K562 (cell line): Measurements from ENCODE around the gene HCST. TPM values are rescaled to one million over a fixed set of nuclear protein-coding genes. Genes with fewer than 3 reads are reported as not detected.
A peak's percentile ranks its signal among the peaks of the same experiment; 100 is the strongest.

Source experiments
- ATAC-seq: fragments of 200-7000 bp; cut with Tn5 transposase; 3 replicates; pipeline ENCODE4 v1.9.1; 2020; ENCODE audit warnings: moderate library complexity
- BruUV-seq: library from RNA; stranded (reverse); fragments of 400-500 nt; replicated peaks from 2 replicates; lab custom pipeline; 2021; lab: Mats Ljungman, UMichigan
- CTCF ChIA-PET: fragments of 300-600 bp; formaldehyde crosslinking; extraction: SDS; loops from one replicate; lab custom pipeline; 2021; ENCODE audit warnings: low intra/inter-chr PET ratio; lab: Yijun Ruan, JAX
- POLR2A ChIA-PET: fragments of 300-600, 350-650 bp; sonication (Branson Sonifier 250); formaldehyde crosslinking; extraction: SDS; loops from one replicate; lab custom pipeline; 2021; ENCODE audit warnings: antibody characterized with exemption, inconsistent platforms; lab: Yijun Ruan, JAX
- DNase-seq, 4 experiments: peaks; one replicate each; pipeline versions ENCODE4 v3.0.0 to v3.0.0-alpha.2; 2011 to 2018; ENCODE audit warnings: low spot score in 3 of 4, mixed read lengths in 3 of 4; ENCODE audit errors: extremely low read depth in 1 of 4
- FAIRE-seq: peaks from 2 replicates; lab custom pipeline; 2011; peaks lifted over from hg19 to GRCh38; lab: Jason Lieb, UNC
- H2AFZ ChIP-seq: 2 replicates; pipeline ENCODE4 v1.6.0; 2011; ENCODE audit warnings: low read depth, low read length, control low read depth, inconsistent platforms
- H3K27ac ChIP-seq: fragments of 200-600 bp; 3 replicates; pipeline ENCODE4 v1.8.0; 2011; ENCODE audit warnings: low read depth, mild to moderate bottlenecking, control low read depth, inconsistent platforms, low read length, moderate library complexity, mixed read lengths; ENCODE audit errors: extremely low read depth
- H3K27me3 ChIP-seq, 2 experiments: fragments of 300-600 bp in 1 of 2; 2 replicates in 1 of 2; 3 replicates in 1 of 2; pipeline versions ENCODE4 v1.6.0 to v1.8.0; 2011; ENCODE audit warnings: inconsistent platforms in 2 of 2, low read length in 2 of 2, mild to moderate bottlenecking in 1 of 2, mixed read lengths in 1 of 2, moderate library complexity in 1 of 2; ENCODE audit not compliant: control insufficient read depth in 2 of 2, insufficient read depth in 2 of 2
- H3K36me3 ChIP-seq: fragments of 300-600 bp; 3 replicates; pipeline ENCODE4 v1.8.0; 2011; ENCODE audit warnings: mild to moderate bottlenecking, low read length, inconsistent platforms; ENCODE audit not compliant: control insufficient read depth, insufficient read depth
- H3K4me1 ChIP-seq, 2 experiments: fragments of 200-600 bp in 1 of 2; replicated peaks in 1 of 2; 2 replicates in 1 of 2; 3 replicates in 1 of 2; pipeline versions ENCODE4 v1.5.1 to v1.8.0; 2011; ENCODE audit warnings: inconsistent platforms in 2 of 2, low read length in 2 of 2, mild to moderate bottlenecking in 1 of 2, mixed read lengths in 1 of 2, moderate library complexity in 1 of 2; ENCODE audit not compliant: control insufficient read depth in 2 of 2, insufficient read depth in 2 of 2
- H3K4me2 ChIP-seq: 2 replicates; pipeline ENCODE4 v1.6.1; 2011; ENCODE audit warnings: low read length, control low read depth, inconsistent platforms, mixed read lengths; ENCODE audit not compliant: insufficient read depth
- H3K4me3 ChIP-seq: fragments of 200-600 bp; sonication (generic), shearing (Covaris generic); 2 replicates; pipeline ENCODE4 v1.5.1; 2016; ENCODE audit warnings: control low read depth, inconsistent platforms
- H3K79me2 ChIP-seq: fragments of 200-600 bp; 3 replicates; pipeline ENCODE4 v1.8.0; 2011; ENCODE audit warnings: low read length, inconsistent platforms; ENCODE audit not compliant: control insufficient read depth, insufficient read depth
- H3K9ac ChIP-seq, 2 experiments: 2 replicates each; pipeline versions ENCODE4 v1.6.0 to v1.6.1; 2011; ENCODE audit warnings: low read depth in 2 of 2, low read length in 2 of 2, control low read depth in 1 of 2, inconsistent platforms in 1 of 2, mild to moderate bottlenecking in 1 of 2, mixed read lengths in 1 of 2; ENCODE audit not compliant: insufficient read depth in 1 of 2
- H3K9me1 ChIP-seq: one replicate; pipeline ENCODE4 v1.6.0; 2011; ENCODE audit warnings: inconsistent platforms, mild to moderate bottlenecking, low read length, moderate library complexity; ENCODE audit not compliant: control insufficient read depth, insufficient read depth
- H3K9me3 ChIP-seq: replicated peaks from 2 replicates; pipeline ENCODE4 v1.5.1; 2011; ENCODE audit warnings: low read depth, low read length, inconsistent platforms; ENCODE audit not compliant: control insufficient read depth, insufficient read depth
- H4K20me1 ChIP-seq: replicated peaks from 2 replicates; pipeline ENCODE4 v1.6.1; 2011; ENCODE audit warnings: low read length, inconsistent platforms, mixed read lengths; ENCODE audit not compliant: control insufficient read depth, insufficient read depth
- CEBPG ChIP-seq, 3 experiments: fragments of 200-800 bp in 1 of 3; sonication (Bioruptor generic) in 1 of 3; sonication (generic) in 1 of 3; formaldehyde crosslinking in 1 of 3; IDR thresholded peaks in 2 of 3; conservative IDR thresholded peaks in 1 of 3; 2 replicates each; pipeline versions ENCODE4 v1.6.1 to v1.8.0; 2016 to 2022; ENCODE audit warnings: missing compliant biosample characterization in 2 of 3, missing genetic modification characterization in 2 of 3, mild to moderate bottlenecking in 1 of 3, missing genetic modification reagents in 1 of 3
- DPF2 ChIP-seq: fragments of 450-650 bp; IDR thresholded peaks from 2 replicates; pipeline ENCODE4 v1.6.1; 2016
- HNRNPK ChIP-seq: fragments of 200-400 bp; formaldehyde crosslinking; IDR thresholded peaks from one replicate; pipeline ENCODE4 v1.6.1; 2018; ENCODE audit warnings: mild to moderate bottlenecking, low read depth, low read length; ENCODE audit not compliant: poor library complexity, severe bottlenecking
- JUNB ChIP-seq: fragments of 450-650 bp; formaldehyde crosslinking; conservative IDR thresholded peaks from 2 replicates; pipeline ENCODE4 v1.4.0; 2020; ENCODE audit warnings: mild to moderate bottlenecking
- L3MBTL2 ChIP-seq: fragments of 450-650 bp; IDR thresholded peaks from 2 replicates; pipeline ENCODE4 v1.6.1; 2016; ENCODE audit warnings: mild to moderate bottlenecking, moderate library complexity
- NFIC ChIP-seq: fragments of 450-650 bp; IDR thresholded peaks from 2 replicates; pipeline ENCODE4 v1.6.1; 2017; ENCODE audit warnings: mild to moderate bottlenecking, inconsistent platforms
- SMARCE1 ChIP-seq: fragments of 450-650 bp; IDR thresholded peaks from 2 replicates; pipeline ENCODE4 v1.7.1; 2016; ENCODE audit warnings: mild to moderate bottlenecking
- SNIP1 ChIP-seq: fragments of 450-650 bp; IDR thresholded peaks from 2 replicates; pipeline ENCODE4 v1.7.1; 2017; ENCODE audit warnings: low read depth, mild to moderate bottlenecking
- ZSCAN29 ChIP-seq: fragments of 450-650 bp; IDR thresholded peaks from 2 replicates; pipeline ENCODE4 v1.6.1; 2017
- WGBS: fragments of 100-300 bp; shearing (Covaris generic); methylation state at CpG from one replicate; pipeline ENCODE4 v1.1.6; 2016; ENCODE audit warnings: low coverage, mixed read lengths; ENCODE audit not compliant: insufficient coverage; ENCODE audit errors: missing lambda C conversion rate; 5-methylcytosine and 5-hydroxymethylcytosine counted together
- in situ Hi-C: fragments of 300-500 bp; cut with MboI; formaldehyde crosslinking; loops from 4 replicates; pipeline ENCODE4 v1.15.0; 2018; ENCODE audit warnings: inconsistent platforms, mixed read lengths
- intact Hi-C: fragments of 100-400 bp; cut with micrococcal nuclease; formaldehyde crosslinking; loops from 2 replicates; pipeline ENCODE4 v1.14.2; 2022
- polyA plus RNA-seq, 8 experiments: library from polyadenylated mRNA; depleted of rRNA in 4 of 8; stranded (reverse) in 5 of 8; unstranded in 3 of 8; fragments of >200 nt; fragmentation: Nextera tagmentation in 2 of 8; fragmentation: Illumina TruSeq in 1 of 8; extraction: Ambion mirVana in 2 of 8; extraction: Trizol in 1 of 8; gene quantifications; 2 replicates each; pipeline versions ENCODE4 v1.2.1 to v1.2.3, GENCODE V29; 2011 to 2014; ENCODE audit warnings: inconsistent platforms in 1 of 8, missing spikeins in 1 of 8
- total RNA-seq, 7 experiments: library from RNA; depleted of rRNA in 6 of 7; stranded (reverse); fragments of >200 nt in 6 of 7; fragmentation: Illumina TruSeq in 2 of 7; extraction: Trizol in 2 of 7; gene quantifications; 2 replicates each; pipeline versions ENCODE4 v1.2.1 to v1.2.3, GENCODE V29; 2011 to 2021; ENCODE audit warnings: low replicate concordance in 1 of 7
- TF ChIP-seq, protein P1 (sequence below), 2 experiments: IDR thresholded peaks; 2 replicates each; pipeline ENCODE4 v1.6.1; 2012; ENCODE audit warnings: improper control_type of control experiment in 2 of 2, low read depth in 2 of 2, low read length in 2 of 2, borderline replicate concordance in 1 of 2
- TF ChIP-seq, protein P2 (sequence below): fragments of 450-650 bp; IDR thresholded peaks from 2 replicates; pipeline ENCODE4 v1.6.1; 2018; ENCODE audit not compliant: partially characterized antibody
- TF ChIP-seq, protein P3 (sequence below): sonication (generic); formaldehyde crosslinking; IDR thresholded peaks from 2 replicates; pipeline ENCODE4 v1.8.0; 2022; ENCODE audit warnings: missing genetic modification reagents, mild to moderate bottlenecking, moderate library complexity, borderline replicate concordance
- TF ChIP-seq, protein P4 (sequence below): fragments of 250-450 bp; sonication (Bioruptor Pico); IDR thresholded peaks from 2 replicates; pipeline ENCODE4 v1.5.0; 2021

Gene HCST
- total and polyA plus RNA-seq, 9 of the 15 experiments (the other 6 are each of a cell fraction or from before 2014, with no cell fraction given): 0.29 to 1.9 (median 0.95) TPM; not detected in 2

DNA sequence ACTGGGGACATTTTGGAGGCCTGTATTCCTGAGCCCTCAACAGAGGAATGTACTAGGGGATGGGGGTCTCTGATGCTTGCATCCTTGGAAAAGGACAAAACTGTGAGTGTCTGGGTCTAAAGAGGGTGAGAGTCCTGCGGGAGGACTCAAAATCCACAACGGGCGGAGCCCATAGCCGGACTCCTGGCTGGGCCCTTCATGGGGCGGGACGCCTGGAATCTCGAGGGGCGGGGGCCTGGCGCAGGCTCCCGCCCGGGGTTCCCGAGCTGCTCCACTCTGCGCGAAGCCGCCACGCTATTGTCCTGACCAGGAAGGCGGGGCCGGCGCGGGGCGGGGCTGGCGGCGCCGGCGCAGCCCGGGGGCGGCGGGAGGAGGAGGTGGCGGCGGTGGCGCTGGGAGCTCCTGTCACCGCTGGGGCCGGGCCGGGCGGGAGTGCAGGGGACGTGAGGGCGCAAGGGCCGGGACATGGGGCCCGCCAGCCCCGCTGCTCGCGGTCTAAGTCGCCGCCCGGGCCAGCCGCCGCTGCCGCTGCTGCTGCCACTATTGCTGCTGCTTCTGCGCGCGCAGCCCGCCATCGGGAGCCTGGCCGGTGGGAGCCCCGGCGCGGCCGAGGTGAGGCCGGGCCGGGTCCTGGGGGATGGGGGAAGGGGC lies 34.0 kb upstream of the HCST start, which contains the start of gene APLP1:
APLP1 (plus strand) TSS at position 403 of the 651 bp plus-strand sequence; CDS start at position 466, 63 bp downstream.
- 3% methylated on average over 11 of the region's 60 CpGs for WGBS
- Histone ChIP-seq H3K27ac (no peak within 1 kb of the TSS), H3K36me3 (no peaks in the 10 kb centered on the region), H3K4me1 (peaks cover 20 to 45% of the 10 kb centered on the region in 2 experiments), H2AFZ (peak within 1 kb of the TSS; percentile 96), H3K79me2 (no peaks in the 10 kb centered on the region), H3K9me3 (no peaks in the 10 kb centered on the region), H3K9me1 (no peaks in the 10 kb centered on the region), H3K4me3 (peak within 1 kb of the TSS; percentile 36; the same call in 1 of the 2 replicates), H4K20me1 (peaks cover 4% of the 10 kb centered on the region; the same call in 1 of the 2 replicates), H3K9ac (peak within 1 kb of the TSS in 1 of 2 experiments; percentile 72; a peak in 2 of 4 replicates), H3K27me3 (peaks cover 0 to 5% of the 10 kb centered on the region in 2 experiments; a peak in 1 of 5 replicates), H3K4me2 (peak within 1 kb of the TSS; percentile 86)
- BruUV-seq: no TSS peak
- ATAC-seq (peak; percentile 82), DNase-seq (peak; percentile 76 to 91 (median 86)), FAIRE-seq (no peak)
- intact Hi-C loops: no loop called here
- ChIA-PET CTCF (no interaction called here), POLR2A (no interaction called here)
- in situ Hi-C loops: no loop called here
- TF ChIP-seq CEBPG (CRISPR knock-in tag; IDR thresholded peaks at IDR 0.05): no peak
- TF ChIP-seq CEBPG (tag; conservative IDR thresholded peaks at IDR 0.05 in 1 of 2, IDR thresholded peaks at IDR 0.05 in 1 of 2): no peak
- TF ChIP-seq JUNB (CRISPR knock-in tag): no peak
- no peak for TF ChIP-seq DPF2
- TF ChIP-seq, protein P1, sequence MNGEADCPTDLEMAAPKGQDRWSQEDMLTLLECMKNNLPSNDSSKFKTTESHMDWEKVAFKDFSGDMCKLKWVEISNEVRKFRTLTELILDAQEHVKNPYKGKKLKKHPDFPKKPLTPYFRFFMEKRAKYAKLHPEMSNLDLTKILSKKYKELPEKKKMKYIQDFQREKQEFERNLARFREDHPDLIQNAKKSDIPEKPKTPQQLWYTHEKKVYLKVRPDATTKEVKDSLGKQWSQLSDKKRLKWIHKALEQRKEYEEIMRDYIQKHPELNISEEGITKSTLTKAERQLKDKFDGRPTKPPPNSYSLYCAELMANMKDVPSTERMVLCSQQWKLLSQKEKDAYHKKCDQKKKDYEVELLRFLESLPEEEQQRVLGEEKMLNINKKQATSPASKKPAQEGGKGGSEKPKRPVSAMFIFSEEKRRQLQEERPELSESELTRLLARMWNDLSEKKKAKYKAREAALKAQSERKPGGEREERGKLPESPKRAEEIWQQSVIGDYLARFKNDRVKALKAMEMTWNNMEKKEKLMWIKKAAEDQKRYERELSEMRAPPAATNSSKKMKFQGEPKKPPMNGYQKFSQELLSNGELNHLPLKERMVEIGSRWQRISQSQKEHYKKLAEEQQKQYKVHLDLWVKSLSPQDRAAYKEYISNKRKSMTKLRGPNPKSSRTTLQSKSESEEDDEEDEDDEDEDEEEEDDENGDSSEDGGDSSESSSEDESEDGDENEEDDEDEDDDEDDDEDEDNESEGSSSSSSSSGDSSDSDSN (IDR thresholded peaks at IDR 0.05; ENCODE audit: borderline replicate concordance in 1 of 2, low read depth in 2 of 2, low read length in 2 of 2): 0 out of 4 replicates have a peak, but pooled peaks of 1 of the 2 experiments have one; percentile 53
- peak; percentile 59 for TF ChIP-seq L3MBTL2
- TF ChIP-seq SNIP1: no peak
- TF ChIP-seq HNRNPK: no peak
- TF ChIP-seq NFIC: no peak
- no peak for TF ChIP-seq SMARCE1
- TF ChIP-seq, protein P2, sequence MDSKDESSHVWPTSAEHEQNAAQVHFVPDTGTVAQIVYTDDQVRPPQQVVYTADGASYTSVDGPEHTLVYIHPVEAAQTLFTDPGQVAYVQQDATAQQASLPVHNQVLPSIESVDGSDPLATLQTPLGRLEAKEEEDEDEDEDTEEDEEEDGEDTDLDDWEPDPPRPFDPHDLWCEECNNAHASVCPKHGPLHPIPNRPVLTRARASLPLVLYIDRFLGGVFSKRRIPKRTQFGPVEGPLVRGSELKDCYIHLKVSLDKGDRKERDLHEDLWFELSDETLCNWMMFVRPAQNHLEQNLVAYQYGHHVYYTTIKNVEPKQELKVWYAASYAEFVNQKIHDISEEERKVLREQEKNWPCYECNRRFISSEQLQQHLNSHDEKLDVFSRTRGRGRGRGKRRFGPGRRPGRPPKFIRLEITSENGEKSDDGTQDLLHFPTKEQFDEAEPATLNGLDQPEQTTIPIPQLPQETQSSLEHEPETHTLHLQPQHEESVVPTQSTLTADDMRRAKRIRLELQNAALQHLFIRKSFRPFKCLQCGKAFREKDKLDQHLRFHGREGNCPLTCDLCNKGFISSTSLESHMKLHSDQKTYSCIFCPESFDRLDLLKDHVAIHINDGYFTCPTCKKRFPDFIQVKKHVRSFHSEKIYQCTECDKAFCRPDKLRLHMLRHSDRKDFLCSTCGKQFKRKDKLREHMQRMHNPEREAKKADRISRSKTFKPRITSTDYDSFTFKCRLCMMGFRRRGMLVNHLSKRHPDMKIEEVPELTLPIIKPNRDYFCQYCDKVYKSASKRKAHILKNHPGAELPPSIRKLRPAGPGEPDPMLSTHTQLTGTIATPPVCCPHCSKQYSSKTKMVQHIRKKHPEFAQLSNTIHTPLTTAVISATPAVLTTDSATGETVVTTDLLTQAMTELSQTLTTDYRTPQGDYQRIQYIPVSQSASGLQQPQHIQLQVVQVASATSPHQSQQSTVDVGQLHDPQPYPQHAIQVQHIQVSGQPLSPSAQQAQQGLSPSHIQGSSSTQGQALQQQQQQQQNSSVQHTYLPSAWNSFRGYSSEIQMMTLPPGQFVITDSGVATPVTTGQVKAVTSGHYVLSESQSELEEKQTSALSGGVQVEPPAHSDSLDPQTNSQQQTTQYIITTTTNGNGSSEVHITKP: no peak
- TF ChIP-seq, protein P3, sequence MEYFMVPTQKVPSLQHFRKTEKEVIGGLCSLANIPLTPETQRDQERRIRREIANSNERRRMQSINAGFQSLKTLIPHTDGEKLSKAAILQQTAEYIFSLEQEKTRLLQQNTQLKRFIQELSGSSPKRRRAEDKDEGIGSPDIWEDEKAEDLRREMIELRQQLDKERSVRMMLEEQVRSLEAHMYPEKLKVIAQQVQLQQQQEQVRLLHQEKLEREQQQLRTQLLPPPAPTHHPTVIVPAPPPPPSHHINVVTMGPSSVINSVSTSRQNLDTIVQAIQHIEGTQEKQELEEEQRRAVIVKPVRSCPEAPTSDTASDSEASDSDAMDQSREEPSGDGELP (CRISPR knock-in tag): no peak
- TF ChIP-seq, protein P4, sequence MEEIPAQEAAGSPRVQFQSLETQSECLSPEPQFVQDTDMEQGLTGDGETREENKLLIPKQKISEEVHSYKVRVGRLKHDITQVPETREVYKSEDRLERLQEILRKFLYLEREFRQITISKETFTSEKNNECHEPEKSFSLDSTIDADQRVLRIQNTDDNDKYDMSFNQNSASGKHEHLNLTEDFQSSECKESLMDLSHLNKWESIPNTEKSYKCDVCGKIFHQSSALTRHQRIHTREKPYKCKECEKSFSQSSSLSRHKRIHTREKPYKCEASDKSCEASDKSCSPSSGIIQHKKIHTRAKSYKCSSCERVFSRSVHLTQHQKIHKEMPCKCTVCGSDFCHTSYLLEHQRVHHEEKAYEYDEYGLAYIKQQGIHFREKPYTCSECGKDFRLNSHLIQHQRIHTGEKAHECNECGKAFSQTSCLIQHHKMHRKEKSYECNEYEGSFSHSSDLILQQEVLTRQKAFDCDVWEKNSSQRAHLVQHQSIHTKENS (CRISPR knock-in tag): no peak
- TF ChIP-seq ZSCAN29: no peak
